Suprapubic skin (tissue), 4 donors: ENCODE results near the gene CAPN10. TPM values are rescaled to one million over a fixed set of nuclear protein-coding genes. Genes with fewer than 3 reads are reported as not detected.

Source experiments
- DNase-seq, 2 donors: peaks; one replicate each; pipeline ENCODE4 v3.0.0-alpha.2; 2019; ENCODE audit warnings: low spot score in 2 of 2
- H3K27ac ChIP-seq: fragments of 200-600 bp; sonication (generic); one replicate; pipeline ENCODE4 v1.5.1; 2019
- H3K27me3 ChIP-seq: fragments of 200-600 bp; sonication (generic); one replicate; pipeline ENCODE4 v1.5.1; 2019
- H3K36me3 ChIP-seq: fragments of 200-600 bp; sonication (generic); one replicate; pipeline ENCODE4 v1.5.1; 2019
- H3K4me1 ChIP-seq: fragments of 200-600 bp; sonication (generic); one replicate; pipeline ENCODE4 v1.5.1; 2019
- H3K4me3 ChIP-seq: fragments of 200-600 bp; sonication (generic); one replicate; pipeline ENCODE4 v1.5.1; 2019; ENCODE audit warnings: mild to moderate bottlenecking
- H3K9me3 ChIP-seq: fragments of 200-600 bp; sonication (generic); one replicate; pipeline ENCODE4 v1.5.1; 2019
- EP300 ChIP-seq: sonication (generic); formaldehyde crosslinking; IDR thresholded peaks from one replicate; pipeline ENCODE4 v1.6.1; 2017; ENCODE audit warnings: antibody characterized with exemption
- POLR2A ChIP-seq, 2 donors: fragments of 450-650 bp; IDR thresholded peaks; one replicate each; pipeline ENCODE4 v1.6.1; 2017; ENCODE audit warnings: antibody characterized with exemption in 2 of 2, mild to moderate bottlenecking in 2 of 2, moderate library complexity in 2 of 2
- POLR2AphosphoS5 ChIP-seq, 3 donors: sonication (generic); formaldehyde crosslinking; IDR thresholded peaks; one replicate each; pipeline ENCODE4 v1.6.1; 2017; ENCODE audit warnings: antibody characterized with exemption in 3 of 3
- WGBS: methylation state at CpG from one replicate; pipeline ENCODE4 v1.1.5; 2018; 5-methylcytosine and 5-hydroxymethylcytosine counted together
- total RNA-seq, 4 donors: library from RNA; depleted of rRNA; stranded (reverse); fragments of >200 nt; gene quantifications; one replicate each; pipeline ENCODE4 v1.1.0, GENCODE V29; 2016
- TF ChIP-seq, protein P1 (sequence below), 2 donors: fragments of 200-600 bp in 1 of 2; fragments of 450-650 bp in 1 of 2; sonication (generic) in 1 of 2; IDR thresholded peaks; one replicate each; pipeline ENCODE4 v1.5.1; 2016 to 2019; ENCODE audit warnings: antibody characterized with exemption in 2 of 2, mild to moderate bottlenecking in 1 of 2, moderate library complexity in 1 of 2

CAPN10 gene
- total RNA-seq, 4 donors from 2014 or later: 31.3 to 73.6 (median 37.9) TPM

DNA sequence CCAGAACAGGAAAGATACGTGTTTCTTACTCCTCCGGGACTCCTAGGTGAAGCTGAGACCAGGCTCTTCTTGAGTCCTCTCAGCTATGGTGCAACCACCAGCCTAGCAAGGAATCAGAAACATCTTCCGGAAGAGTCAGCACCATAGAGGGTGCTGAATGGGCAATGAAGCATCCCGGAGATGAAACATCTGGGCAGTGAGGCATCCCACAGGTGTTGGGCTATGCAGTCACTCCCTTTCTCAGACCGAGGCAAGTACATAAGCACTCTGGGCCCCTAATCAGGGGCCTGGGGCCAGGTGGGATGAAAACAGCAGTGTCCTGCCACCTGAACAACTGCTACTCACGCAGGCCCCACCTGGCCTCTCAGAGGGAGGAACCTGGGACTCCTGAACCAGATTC is 1.4 kb upstream of the CAPN10 start:
- Histone ChIP-seq H3K27ac (peak overlapping the region; percentile 8), H3K36me3 (peaks cover 9% of the 10 kb centered on the region), H3K9me3 (no peaks in the 10 kb centered on the region), H3K4me3 (peak overlapping the region; percentile 98), H3K4me1 (peaks cover 46% of the 10 kb centered on the region), H3K27me3 (no peaks in the 10 kb centered on the region)
- DNase-seq: no peak
- 68% methylated on average over 3 of the region's 6 CpGs for WGBS
- TF ChIP-seq, protein P1, sequence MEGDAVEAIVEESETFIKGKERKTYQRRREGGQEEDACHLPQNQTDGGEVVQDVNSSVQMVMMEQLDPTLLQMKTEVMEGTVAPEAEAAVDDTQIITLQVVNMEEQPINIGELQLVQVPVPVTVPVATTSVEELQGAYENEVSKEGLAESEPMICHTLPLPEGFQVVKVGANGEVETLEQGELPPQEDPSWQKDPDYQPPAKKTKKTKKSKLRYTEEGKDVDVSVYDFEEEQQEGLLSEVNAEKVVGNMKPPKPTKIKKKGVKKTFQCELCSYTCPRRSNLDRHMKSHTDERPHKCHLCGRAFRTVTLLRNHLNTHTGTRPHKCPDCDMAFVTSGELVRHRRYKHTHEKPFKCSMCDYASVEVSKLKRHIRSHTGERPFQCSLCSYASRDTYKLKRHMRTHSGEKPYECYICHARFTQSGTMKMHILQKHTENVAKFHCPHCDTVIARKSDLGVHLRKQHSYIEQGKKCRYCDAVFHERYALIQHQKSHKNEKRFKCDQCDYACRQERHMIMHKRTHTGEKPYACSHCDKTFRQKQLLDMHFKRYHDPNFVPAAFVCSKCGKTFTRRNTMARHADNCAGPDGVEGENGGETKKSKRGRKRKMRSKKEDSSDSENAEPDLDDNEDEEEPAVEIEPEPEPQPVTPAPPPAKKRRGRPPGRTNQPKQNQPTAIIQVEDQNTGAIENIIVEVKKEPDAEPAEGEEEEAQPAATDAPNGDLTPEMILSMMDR (IDR thresholded peaks at IDR 0.05): no peak
- TF ChIP-seq EP300 (no peak), POLR2AphosphoS5 (IDR thresholded peaks at IDR 0.05) (no peak), POLR2A (IDR thresholded peaks at IDR 0.05) (no peak)

DNA sequence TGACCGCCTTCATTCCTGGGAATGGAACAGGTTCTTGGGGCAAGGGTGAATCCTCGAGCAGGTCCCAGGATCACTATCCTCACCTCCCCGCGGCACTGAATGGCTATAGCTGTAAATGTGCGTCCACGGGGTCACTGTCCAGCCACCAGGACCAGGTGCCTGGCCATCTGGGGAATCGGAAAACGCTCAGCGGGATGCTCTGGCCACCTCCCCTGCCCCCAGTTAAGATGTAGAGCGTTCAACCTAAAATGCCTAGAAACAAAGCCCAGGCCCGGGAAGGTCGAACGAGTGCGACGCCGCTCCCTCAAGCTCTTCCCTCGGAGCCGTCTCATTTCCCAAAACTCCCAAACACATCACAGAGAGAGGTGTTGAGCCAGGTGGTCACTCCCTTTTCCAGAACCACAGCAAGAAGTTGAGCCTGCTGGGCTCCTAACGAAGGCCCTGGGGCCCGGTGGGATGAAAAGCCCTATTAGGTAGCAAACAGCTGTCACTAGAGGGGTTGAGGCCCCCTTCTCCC is 795 bp upstream of the CAPN10 start:
- H3K9me3 ChIP-seq: no peaks in the 10 kb centered on the region
- no peaks in the 10 kb centered on the region for H3K27me3 ChIP-seq
- peaks cover 15% of the 10 kb centered on the region for H3K36me3 ChIP-seq
- no peak for TF ChIP-seq POLR2A (IDR thresholded peaks at IDR 0.05)
- no peak for TF ChIP-seq EP300
- TF ChIP-seq, protein P1 (IDR thresholded peaks at IDR 0.05): no peak
- TF ChIP-seq POLR2AphosphoS5 (IDR thresholded peaks at IDR 0.05): no peak
- DNase-seq: no peak
- peak overlapping the region; percentile 94 for H3K27ac ChIP-seq
- H3K4me3 ChIP-seq: peak overlapping the region; percentile 98
- 0% methylated on average over 5 of the region's 20 CpGs for WGBS
- H3K4me1 ChIP-seq: peaks cover 40% of the 10 kb centered on the region

DNA sequence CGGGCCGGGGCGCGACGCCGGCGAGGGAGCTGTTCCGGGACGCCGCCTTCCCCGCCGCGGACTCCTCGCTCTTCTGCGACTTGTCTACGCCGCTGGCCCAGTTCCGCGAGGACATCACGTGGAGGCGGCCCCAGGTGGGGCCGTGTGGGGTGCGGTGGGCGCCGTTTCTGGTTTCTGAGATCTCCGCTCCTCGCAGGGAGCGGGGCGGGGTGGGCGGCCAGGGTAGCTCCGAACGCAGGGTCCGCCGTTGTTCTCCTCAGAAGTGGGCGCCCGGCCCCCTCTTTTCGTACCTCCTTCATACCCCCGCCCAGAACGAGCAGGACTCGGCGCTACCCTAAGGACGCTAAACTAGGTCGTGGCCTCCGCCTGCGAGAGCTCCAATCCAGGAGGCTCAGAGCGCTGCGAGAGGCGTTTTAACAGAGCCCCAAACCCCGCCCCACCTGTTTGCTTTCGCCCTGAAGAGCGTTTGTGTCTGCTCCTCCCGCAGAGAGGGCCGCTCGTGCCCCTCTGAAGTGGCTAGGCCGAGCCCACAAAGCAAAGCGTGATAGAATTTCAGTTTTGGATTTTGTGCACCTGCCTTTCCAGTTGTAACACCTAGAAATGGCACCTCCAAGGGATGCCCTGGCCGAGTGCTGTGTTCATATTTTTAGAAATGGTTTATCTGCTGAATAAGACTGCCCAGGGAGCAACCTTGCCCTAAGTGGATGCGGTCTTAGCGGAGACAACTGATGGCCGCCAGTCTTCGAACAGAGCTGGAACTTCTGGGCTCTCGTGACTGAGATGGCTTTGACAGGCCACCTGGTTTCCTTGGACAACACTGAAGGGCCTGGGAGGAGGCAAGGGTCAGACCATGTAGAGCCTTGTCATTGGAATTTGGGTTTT is 626 bp downstream of the CAPN10 start:
- TF ChIP-seq POLR2AphosphoS5 (IDR thresholded peaks at IDR 0.05): no peak
- TF ChIP-seq POLR2A (IDR thresholded peaks at IDR 0.05): no peak
- TF ChIP-seq EP300: no peak
- TF ChIP-seq, protein P1 (IDR thresholded peaks at IDR 0.05): no peak
- WGBS: 0% methylated on average over 18 of the region's 62 CpGs
- H3K36me3 ChIP-seq: peaks cover 29% of the 10 kb centered on the region
- DNase-seq: no peak
- H3K4me1 ChIP-seq: peaks cover 40% of the 10 kb centered on the region
- H3K4me3 ChIP-seq: peak overlapping the region; percentile 98
- no peaks in the 10 kb centered on the region for H3K9me3 ChIP-seq
- peak overlapping the region; percentile 94 for H3K27ac ChIP-seq
- no peaks in the 10 kb centered on the region for H3K27me3 ChIP-seq

DNA sequence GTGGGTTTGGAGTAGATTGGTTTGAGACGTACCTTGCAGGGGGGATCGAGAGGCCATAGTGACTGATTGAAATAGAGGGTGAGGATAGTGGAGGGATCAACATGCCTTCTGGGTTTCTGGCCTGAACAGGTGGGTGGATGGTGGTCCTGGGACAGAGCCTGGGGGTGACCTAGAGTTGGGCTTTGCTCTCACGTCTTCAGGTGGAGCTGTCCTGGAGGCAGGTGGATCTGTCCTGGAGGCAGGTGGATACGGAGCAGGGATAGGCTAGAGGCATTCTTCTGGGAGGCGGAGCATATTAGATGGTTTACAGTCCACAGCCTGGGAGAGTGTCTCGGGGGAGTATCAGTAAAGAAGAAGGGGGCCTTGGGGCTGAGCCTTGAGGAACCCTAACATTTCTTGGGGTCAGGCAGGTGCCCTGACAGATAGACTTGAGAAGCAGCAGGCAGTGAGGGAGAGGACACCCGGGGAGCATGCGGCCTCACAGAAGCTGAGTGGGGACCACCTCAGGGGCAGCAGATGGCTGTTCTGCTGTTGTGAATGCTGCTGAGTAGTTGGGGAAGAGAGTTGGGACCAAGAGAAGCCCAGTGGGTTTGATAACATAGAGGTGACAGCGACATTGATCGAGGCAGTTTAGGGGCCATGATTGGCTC is 1.6 kb downstream of the CAPN10 start:
- peaks cover 40% of the 10 kb centered on the region for H3K4me1 ChIP-seq

More for the DNA sequence above, 1.6 kb downstream of the CAPN10 start:
- DNase-seq: no peak
- 82% methylated on average over 10 of the region's 10 CpGs for WGBS
- Histone ChIP-seq H3K36me3 (peaks cover 32% of the 10 kb centered on the region), H3K27me3 (no peaks in the 10 kb centered on the region), H3K4me3 (peak overlapping the region; percentile 98), H3K27ac (no peak overlapping the region), H3K9me3 (no peaks in the 10 kb centered on the region)
- TF ChIP-seq, protein P1 (IDR thresholded peaks at IDR 0.05): no peak
- TF ChIP-seq EP300 (no peak), POLR2A (IDR thresholded peaks at IDR 0.05) (no peak), POLR2AphosphoS5 (IDR thresholded peaks at IDR 0.05) (no peak)
